ENCODE data around the gene ETV7.

Gene ETV7

GRCh38 chr6:36384095-36384494 lies 3.4 kb downstream of the ETV7 start:
- no peak for DNase-seq (ENCODE audit: low read depth in 2 of 2)

- no peak for DNase-seq (ENCODE audit: low read depth in 2 of 2)
Measured at GRCh38 chr6:36383606-36384005, 3.9 kb downstream of the ETV7 start.

- no peak for DNase-seq (ENCODE audit: low read depth in 2 of 2)
Measured at GRCh38 chr6:36382976-36383375, 4.5 kb downstream of the ETV7 start.

GRCh38 chr6:36381502-36382389 lies 5.7 kb downstream of the ETV7 start:
- DNase-seq (ENCODE audit: low read depth in 2 of 2): no peak

GRCh38 chr6:36380166-36380565 lies 7.3 kb downstream of the ETV7 start:
- DNase-seq (ENCODE audit: low read depth in 2 of 2): no peak

- DNase-seq (ENCODE audit: low read depth in 2 of 2): no peak
Measured at GRCh38 chr6:36378936-36379335, 8.5 kb downstream of the ETV7 start.

- DNase-seq (ENCODE audit: low read depth in 2 of 2): no peak
Measured at GRCh38 chr6:36378243-36378920, 9.1 kb downstream of the ETV7 start.

- DNase-seq (ENCODE audit: low read depth in 2 of 2): no peak
Measured at GRCh38 chr6:36377594-36377993, 9.9 kb downstream of the ETV7 start.

GRCh38 chr6:36376742-36377141 lies 10.7 kb downstream of the ETV7 start:
- no peak for DNase-seq (ENCODE audit: low read depth in 2 of 2)

GRCh38 chr6:36376183-36376582 lies 11.3 kb downstream of the ETV7 start:
- no peak for DNase-seq (ENCODE audit: low read depth in 2 of 2)

- DNase-seq (ENCODE audit: low read depth in 2 of 2): no peak
Measured at GRCh38 chr6:36375644-36376155, 11.8 kb downstream of the ETV7 start.

GRCh38 chr6:36374972-36375371 lies 12.5 kb downstream of the ETV7 start:
- DNase-seq (ENCODE audit: low read depth in 2 of 2): no peak

GRCh38 chr6:36374194-36374593 lies 13.3 kb downstream of the ETV7 start:
- no peak for DNase-seq (ENCODE audit: low read depth in 2 of 2)

GRCh38 chr6:36373368-36374019 lies 14.0 kb downstream of the ETV7 start:
- DNase-seq (ENCODE audit: low read depth in 2 of 2): no peak

GRCh38 chr6:36372088-36372487 lies 15.4 kb downstream of the ETV7 start:
- no peak for DNase-seq (ENCODE audit: low read depth in 2 of 2)

GRCh38 chr6:36371211-36371610 lies 16.3 kb downstream of the ETV7 start:
- DNase-seq (ENCODE audit: low read depth in 2 of 2): no peak

GRCh38 chr6:36370638-36371037 lies 16.8 kb downstream of the ETV7 start:
- DNase-seq (ENCODE audit: low read depth in 2 of 2): no peak

- no peak for DNase-seq (ENCODE audit: low read depth in 2 of 2)
Measured at GRCh38 chr6:36368921-36369865, 18.3 kb downstream of the ETV7 start.

GRCh38 chr6:36368421-36368820 lies 19.0 kb downstream of the ETV7 start:
- no peak for DNase-seq (ENCODE audit: low read depth in 2 of 2)

GRCh38 chr6:36367743-36368142 lies 19.7 kb downstream of the ETV7 start:
- no peak for DNase-seq (ENCODE audit: low read depth in 2 of 2)
